ENCODE data around the gene ARHGAP28.

DNA sequence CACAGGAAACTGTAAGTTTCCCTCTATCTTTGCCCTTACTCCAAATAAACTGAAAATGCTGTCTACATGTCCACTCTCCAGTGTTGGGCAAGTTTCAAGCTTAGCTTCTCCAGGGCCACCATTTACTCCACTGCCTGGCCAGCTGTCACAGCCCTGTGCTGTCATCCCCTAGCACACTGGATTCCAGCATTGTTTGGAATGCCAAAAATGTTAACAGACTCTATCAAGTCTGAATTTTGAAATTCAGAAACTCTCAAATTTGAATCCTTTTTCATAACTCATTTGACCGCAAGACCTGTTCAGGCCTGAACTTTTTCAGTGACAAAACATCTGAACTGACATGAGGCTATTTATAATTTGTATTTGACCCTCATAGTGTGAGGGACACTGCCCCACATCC is 5.2 kb upstream of the ARHGAP28 start:
- no peak for TF ChIP-seq HDAC2 (IDR thresholded peaks at IDR 0.05)
- no peak for TF ChIP-seq CTCF (IDR thresholded peaks at IDR 0.05 in 2 of 3, conservative IDR thresholded peaks at IDR 0.05 in 1 of 3; ENCODE audit: control insufficient read depth in 2 of 3, extremely low read depth in 1 of 3, insufficient read depth in 1 of 3, low read depth in 3 of 3, low read length in 3 of 3)
- TF ChIP-seq, protein P1, sequence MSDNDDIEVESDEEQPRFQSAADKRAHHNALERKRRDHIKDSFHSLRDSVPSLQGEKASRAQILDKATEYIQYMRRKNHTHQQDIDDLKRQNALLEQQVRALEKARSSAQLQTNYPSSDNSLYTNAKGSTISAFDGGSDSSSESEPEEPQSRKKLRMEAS (IDR thresholded peaks at IDR 0.05; ENCODE audit: low read depth, low read length), result no peak
- no peak for TF ChIP-seq EZH2 (IDR thresholded peaks at IDR 0.05; ENCODE audit: borderline replicate concordance, control insufficient read depth, low read depth, low read length)
- no peak for TF ChIP-seq MYC (IDR thresholded peaks at IDR 0.05; ENCODE audit: insufficient read depth, insufficient read length, insufficient replicate concordance, low read length, severe bottlenecking)
- no peak for TF ChIP-seq CREB1 (IDR thresholded peaks at IDR 0.05; ENCODE audit: low read depth)
- TF ChIP-seq POLR2A (IDR thresholded peaks at IDR 0.05; ENCODE audit: low read depth, low read length), result no peak
- TF ChIP-seq SMARCA5 (IDR thresholded peaks at IDR 0.05), result no peak
- TF ChIP-seq ZSCAN29 (IDR thresholded peaks at IDR 0.05), result no peak
- no peak for TF ChIP-seq ZNF217 (IDR thresholded peaks at IDR 0.05)
- TF ChIP-seq SUZ12 (IDR thresholded peaks at IDR 0.05; ENCODE audit: unreplicated experiment), result no peak
- TF ChIP-seq DPF2 (IDR thresholded peaks at IDR 0.05), result no peak
